Fibroblast of pulmonary artery (primary cell): ENCODE measurements around the gene SLC2A6.

ENCODE experiments used
- DNase-seq: peaks from one replicate; pipeline ENCODE4 v3.0.0-alpha.2; 2010; ENCODE audit warnings: low read depth
- H3K4me3 ChIP-seq: replicated peaks from 2 replicates; pipeline ENCODE4 v1.5.1; 2011; ENCODE audit warnings: low read depth, mild to moderate bottlenecking, control low read depth, low read length, moderate library complexity
- TF ChIP-seq, protein P1 (sequence below): IDR thresholded peaks from 2 replicates; pipeline ENCODE4 v1.5.1; 2011; ENCODE audit warnings: mild to moderate bottlenecking, control low read depth, low read length, inconsistent platforms; ENCODE audit errors: missing control alignments

Gene SLC2A6

DNA sequence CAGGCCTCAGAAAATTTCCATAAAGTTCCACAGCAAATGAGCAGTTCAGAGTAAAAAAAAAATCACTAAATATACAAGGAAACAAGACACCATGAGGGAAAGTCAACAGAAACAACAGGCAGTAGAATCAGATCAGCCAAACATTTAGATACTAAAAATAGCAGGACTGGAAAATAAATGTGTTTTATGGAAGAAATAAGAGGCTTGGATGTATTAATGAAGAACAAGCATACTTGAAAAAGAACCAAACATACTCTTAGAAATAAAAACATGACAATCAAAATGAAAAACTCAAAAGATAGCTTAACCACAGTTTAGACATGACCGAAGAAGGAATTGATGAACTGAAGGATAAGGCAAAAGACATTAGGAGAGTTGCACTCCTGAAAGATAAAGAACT lies 23.2 kb upstream of the SLC2A6 start:
- H3K4me3 ChIP-seq = no peak overlapping the region
- TF ChIP-seq, protein P1, sequence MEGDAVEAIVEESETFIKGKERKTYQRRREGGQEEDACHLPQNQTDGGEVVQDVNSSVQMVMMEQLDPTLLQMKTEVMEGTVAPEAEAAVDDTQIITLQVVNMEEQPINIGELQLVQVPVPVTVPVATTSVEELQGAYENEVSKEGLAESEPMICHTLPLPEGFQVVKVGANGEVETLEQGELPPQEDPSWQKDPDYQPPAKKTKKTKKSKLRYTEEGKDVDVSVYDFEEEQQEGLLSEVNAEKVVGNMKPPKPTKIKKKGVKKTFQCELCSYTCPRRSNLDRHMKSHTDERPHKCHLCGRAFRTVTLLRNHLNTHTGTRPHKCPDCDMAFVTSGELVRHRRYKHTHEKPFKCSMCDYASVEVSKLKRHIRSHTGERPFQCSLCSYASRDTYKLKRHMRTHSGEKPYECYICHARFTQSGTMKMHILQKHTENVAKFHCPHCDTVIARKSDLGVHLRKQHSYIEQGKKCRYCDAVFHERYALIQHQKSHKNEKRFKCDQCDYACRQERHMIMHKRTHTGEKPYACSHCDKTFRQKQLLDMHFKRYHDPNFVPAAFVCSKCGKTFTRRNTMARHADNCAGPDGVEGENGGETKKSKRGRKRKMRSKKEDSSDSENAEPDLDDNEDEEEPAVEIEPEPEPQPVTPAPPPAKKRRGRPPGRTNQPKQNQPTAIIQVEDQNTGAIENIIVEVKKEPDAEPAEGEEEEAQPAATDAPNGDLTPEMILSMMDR = no peak
- no peak for DNase-seq

DNA sequence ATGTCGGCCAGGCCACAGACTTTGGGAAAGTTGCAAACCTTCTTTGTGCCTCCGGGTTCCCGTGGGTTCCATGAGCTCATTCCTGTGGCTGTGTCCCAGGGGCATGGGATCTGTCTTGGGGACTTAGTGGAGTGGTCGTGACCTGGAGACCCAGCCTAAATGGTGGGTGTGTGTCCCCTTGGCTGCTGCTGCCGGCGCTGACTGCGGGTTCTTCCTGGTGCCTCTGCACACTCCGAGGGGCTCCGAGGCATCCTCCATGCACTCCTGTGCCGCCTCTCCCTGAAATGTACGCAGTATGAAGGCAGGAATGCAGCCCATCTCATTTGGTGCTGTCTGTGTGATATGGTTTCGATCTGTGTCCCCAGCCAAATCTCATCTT lies 21.0 kb upstream of the SLC2A6 start:
- DNase-seq = no peak
- TF ChIP-seq, protein P1 = no peak
- H3K4me3 ChIP-seq = no peak overlapping the region

DNA sequence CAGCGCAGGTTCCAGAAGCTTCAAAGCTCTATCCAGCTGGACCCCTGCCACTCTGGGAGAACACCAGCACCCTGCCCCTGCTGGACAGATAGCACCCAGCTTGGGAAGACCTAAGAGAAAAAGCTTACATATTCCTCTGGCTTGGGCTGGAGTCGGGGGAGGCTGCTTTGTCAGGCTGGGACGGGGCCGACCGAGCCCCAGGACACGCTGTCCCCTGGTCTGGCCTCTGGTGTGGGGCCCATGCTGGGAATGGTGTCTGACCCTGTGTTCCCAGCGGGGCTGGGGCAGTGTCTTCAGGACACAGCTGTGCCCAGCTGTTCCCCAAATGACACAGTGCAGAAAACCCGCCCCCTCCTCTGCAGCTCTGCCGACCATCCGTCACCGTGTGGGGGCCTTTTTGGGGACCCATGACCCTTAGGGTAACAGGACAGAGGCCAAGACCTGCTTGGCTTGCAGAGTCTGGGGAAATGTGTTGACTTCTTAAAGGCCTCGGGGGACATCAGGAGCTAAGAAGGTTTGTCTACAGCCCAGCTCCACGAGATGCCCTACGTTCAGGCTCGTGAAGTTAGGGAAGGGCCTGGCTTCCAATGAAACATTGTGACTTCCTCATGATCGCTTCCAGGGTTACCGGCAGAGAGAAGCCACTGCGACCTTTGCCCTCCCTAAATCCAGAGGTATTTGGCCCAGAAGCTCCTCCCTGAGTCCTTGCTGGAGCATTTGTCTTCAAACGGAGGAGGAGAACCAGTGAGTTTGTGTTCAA lies 20.4 kb upstream of the SLC2A6 start:
- H3K4me3 ChIP-seq = no peak overlapping the region
- no peak for DNase-seq
- TF ChIP-seq, protein P1 = peak; percentile 19

DNA sequence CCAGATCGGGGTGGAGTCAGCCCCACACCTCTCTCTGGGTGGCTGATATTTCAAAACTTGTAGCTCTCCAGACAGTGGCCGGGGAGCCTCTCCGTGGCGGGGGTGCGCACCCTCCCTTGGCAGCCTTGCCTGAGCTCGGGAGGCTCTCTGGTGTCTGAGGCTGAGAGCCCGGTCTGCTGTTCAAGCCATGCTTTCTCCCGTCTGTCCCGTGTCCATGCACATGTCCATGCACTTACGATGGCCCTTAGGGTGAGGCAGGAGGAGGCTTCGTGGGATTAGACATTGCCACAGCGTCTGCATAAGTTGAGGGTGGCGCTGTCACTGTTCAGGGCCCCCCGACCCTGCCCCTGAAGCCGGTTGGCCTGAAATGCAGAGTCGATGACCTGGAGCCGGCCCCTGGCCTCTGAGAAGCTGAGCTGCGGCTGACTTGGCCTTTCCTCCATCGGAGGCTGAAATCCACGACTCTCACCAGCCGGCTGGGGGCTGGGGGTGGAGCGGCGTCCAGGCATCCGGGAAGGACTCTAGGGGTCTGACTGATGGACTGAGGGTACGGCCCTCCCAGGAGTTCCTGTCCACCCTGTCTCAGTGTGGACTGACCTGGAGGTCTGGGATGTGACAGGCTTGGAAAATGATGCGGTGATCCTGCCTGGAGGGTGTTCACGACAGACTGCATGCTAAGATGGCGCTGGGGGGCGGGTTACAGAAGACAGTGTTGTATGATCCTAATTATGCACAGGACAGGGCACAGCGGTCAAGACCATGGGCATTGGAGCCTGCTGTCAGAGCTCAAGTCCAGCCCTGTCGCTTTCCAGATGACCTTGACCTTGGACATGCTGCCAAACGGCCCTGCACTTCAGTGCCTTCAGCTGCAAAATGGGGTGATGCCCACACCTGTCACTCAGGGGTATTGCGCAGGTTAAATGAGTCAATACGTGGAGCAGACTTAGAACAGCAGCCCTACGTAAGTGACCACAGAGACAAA lies 18.3 kb upstream of the SLC2A6 start:
- TF ChIP-seq, protein P1 = no peak
- H3K4me3 ChIP-seq = no peak overlapping the region
- DNase-seq = no peak

DNA sequence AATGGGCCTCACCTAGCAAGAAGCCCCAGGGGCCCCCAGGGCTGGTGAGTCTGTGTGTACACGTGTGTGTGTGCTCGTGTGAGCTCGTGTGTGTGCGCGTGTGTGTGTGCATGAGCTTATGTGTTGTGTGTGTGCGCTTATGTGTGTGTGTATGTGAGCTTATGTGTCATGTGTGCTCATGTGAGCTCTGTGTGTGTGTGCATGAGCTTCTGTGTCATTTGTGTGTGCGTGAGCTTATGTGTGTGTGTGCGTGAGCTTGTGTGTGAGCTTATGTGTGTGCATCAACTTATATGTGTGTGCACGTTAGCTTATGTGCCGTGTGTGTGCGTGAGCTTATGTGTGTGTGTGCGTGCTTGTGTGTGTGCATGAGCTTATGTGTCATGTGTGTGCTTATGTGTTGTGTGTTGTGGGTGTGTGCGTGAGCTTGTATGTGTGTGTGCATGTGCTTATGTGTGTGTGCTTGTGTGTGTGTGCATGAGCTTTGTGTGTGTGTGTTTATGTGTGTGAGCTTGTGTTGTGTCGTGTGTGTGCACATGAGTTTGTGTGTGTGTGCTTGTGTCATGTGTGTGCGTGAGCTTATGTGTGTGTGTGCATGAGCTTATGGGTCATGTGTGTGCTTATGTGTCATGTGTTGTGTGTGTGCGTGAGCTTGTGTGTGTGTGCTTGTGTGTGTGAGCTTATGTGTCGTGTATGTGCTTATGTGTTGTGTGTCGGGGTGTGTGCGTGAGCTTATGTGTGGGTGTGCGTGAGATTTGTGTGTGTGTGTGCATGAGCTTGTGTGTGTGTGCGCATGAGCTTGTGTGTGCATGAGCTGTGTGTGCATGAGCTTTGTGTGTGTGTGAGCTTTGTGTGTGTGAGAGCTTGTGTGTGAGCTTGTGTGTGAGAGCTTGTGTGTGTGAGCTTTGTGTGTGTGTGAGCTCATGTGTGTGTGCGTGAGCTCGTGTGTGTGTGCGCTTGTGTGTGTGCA lies 16.7 kb upstream of the SLC2A6 start:
- H3K4me3 ChIP-seq = no peak overlapping the region
- no peak for DNase-seq
- TF ChIP-seq, protein P1 = no peak

DNA sequence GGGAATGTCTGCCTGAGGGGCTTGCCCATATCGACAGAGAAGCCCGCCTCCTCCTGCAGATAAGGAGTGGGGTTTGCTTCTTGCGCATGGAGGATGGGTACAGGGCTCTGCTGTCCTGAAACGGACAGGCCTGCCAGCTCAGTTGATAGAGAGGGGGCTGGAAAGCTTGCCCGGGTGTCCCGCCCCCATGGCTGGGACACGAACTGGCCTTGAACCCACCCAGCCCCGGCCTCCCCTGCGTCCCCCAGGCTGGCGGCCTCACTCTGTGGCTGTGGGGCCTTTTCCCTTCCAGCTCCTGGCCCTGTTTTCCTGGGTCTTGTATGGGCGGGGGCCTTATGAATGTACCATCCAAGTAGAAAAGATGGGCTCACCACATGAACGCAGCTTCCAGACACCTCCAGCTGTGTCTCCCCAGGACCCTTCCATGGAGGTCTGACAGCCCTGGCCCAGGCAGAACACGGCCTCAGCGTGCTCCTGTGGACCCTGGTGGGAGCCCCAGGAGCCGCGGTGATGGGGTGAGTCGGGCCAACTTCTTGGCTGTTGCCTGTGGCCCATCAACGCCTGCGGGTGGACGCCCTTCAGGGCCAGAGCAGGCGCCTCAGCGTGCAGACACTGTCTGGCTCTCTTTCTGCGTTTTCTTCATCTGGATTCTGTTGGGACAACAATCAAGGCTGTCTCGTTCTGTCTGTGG lies 15.9 kb upstream of the SLC2A6 start:
- TF ChIP-seq, protein P1 = no peak
- DNase-seq = no peak
- H3K4me3 ChIP-seq = no peak overlapping the region
